Measurements from ENCODE around the gene ORMDL1. TPM values are rescaled to one million over a fixed set of nuclear protein-coding genes. Genes with fewer than 3 reads are reported as not detected.

The ORMDL1 gene
- total and polyA plus RNA-seq, 2 of the 13 experiments (the other 11 are each of a cell fraction or from before 2014, with no cell fraction given), result 67.5 to 160 TPM

DNA sequence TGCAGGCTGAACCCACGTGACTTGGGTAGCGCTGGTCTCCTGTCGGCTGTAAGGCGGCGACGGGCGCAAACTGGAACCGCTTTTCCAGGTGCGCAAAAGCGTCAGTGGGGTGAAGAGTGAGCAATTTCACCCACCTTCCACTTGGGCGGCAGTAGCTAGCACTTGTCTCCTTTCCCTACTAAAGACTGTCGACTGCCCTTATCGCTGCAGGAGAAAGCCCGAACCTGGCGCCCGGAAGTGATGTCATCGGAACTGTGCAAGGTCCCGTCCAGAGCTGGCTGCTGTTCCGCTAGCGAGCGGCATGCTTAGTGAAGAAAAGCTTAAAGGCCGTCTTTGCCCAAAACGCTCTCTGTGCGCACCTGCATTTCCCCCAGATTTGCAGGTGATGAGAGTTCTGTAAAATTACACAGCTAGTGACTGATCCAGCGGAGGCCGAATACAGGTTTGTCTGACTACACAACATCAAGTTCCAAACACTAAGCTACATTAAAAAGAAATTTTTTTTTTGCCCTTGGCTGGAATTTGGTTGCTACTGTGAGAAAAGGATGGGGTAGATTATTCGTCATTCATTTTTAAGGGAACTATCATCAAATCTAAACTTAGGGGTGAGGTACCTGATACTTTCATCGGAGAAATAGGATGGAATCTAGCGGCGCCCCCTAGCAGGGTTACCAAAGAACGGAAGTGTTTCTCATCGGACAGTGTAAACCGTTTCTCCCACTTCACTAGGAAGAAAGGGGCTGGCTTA, 21.4 kb downstream of the ORMDL1 start, which contains the start of gene OSGEPL1 (continued):
- TF ChIP-seq, protein P1, sequence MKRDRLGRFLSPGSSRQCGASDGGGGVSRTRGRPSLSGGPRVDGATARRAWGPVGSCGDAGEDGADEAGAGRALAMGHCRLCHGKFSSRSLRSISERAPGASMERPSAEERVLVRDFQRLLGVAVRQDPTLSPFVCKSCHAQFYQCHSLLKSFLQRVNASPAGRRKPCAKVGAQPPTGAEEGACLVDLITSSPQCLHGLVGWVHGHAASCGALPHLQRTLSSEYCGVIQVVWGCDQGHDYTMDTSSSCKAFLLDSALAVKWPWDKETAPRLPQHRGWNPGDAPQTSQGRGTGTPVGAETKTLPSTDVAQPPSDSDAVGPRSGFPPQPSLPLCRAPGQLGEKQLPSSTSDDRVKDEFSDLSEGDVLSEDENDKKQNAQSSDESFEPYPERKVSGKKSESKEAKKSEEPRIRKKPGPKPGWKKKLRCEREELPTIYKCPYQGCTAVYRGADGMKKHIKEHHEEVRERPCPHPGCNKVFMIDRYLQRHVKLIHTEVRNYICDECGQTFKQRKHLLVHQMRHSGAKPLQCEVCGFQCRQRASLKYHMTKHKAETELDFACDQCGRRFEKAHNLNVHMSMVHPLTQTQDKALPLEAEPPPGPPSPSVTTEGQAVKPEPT (CRISPR knock-in tag; IDR thresholded peaks at IDR 0.05; ENCODE audit: low read depth), result no peak
- TF ChIP-seq, protein P2, sequence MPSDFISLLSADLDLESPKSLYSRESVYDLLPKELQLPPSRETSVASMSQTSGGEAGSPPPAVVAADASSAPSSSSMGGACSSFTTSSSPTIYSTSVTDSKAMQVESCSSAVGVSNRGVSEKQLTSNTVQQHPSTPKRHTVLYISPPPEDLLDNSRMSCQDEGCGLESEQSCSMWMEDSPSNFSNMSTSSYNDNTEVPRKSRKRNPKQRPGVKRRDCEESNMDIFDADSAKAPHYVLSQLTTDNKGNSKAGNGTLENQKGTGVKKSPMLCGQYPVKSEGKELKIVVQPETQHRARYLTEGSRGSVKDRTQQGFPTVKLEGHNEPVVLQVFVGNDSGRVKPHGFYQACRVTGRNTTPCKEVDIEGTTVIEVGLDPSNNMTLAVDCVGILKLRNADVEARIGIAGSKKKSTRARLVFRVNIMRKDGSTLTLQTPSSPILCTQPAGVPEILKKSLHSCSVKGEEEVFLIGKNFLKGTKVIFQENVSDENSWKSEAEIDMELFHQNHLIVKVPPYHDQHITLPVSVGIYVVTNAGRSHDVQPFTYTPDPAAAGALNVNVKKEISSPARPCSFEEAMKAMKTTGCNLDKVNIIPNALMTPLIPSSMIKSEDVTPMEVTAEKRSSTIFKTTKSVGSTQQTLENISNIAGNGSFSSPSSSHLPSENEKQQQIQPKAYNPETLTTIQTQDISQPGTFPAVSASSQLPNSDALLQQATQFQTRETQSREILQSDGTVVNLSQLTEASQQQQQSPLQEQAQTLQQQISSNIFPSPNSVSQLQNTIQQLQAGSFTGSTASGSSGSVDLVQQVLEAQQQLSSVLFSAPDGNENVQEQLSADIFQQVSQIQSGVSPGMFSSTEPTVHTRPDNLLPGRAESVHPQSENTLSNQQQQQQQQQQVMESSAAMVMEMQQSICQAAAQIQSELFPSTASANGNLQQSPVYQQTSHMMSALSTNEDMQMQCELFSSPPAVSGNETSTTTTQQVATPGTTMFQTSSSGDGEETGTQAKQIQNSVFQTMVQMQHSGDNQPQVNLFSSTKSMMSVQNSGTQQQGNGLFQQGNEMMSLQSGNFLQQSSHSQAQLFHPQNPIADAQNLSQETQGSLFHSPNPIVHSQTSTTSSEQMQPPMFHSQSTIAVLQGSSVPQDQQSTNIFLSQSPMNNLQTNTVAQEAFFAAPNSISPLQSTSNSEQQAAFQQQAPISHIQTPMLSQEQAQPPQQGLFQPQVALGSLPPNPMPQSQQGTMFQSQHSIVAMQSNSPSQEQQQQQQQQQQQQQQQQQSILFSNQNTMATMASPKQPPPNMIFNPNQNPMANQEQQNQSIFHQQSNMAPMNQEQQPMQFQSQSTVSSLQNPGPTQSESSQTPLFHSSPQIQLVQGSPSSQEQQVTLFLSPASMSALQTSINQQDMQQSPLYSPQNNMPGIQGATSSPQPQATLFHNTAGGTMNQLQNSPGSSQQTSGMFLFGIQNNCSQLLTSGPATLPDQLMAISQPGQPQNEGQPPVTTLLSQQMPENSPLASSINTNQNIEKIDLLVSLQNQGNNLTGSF (CRISPR knock-in tag; IDR thresholded peaks at IDR 0.05), result no peak
- TF ChIP-seq HOXD1 (CRISPR knock-in tag; IDR thresholded peaks at IDR 0.05), result no peak
- TF ChIP-seq, protein P3, sequence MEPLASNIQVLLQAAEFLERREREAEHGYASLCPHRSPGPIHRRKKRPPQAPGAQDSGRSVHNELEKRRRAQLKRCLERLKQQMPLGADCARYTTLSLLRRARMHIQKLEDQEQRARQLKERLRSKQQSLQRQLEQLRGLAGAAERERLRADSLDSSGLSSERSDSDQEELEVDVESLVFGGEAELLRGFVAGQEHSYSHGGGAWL (CRISPR knock-in tag; IDR thresholded peaks at IDR 0.05), result peak; percentile 70; the same call in 1 of the 2 replicates
- no peak; the same call in 1 of the 2 replicates for TF ChIP-seq ZNF350 (CRISPR knock-in tag; IDR thresholded peaks at IDR 0.05; ENCODE audit: borderline replicate concordance, low read depth)
- TF ChIP-seq, protein P4, sequence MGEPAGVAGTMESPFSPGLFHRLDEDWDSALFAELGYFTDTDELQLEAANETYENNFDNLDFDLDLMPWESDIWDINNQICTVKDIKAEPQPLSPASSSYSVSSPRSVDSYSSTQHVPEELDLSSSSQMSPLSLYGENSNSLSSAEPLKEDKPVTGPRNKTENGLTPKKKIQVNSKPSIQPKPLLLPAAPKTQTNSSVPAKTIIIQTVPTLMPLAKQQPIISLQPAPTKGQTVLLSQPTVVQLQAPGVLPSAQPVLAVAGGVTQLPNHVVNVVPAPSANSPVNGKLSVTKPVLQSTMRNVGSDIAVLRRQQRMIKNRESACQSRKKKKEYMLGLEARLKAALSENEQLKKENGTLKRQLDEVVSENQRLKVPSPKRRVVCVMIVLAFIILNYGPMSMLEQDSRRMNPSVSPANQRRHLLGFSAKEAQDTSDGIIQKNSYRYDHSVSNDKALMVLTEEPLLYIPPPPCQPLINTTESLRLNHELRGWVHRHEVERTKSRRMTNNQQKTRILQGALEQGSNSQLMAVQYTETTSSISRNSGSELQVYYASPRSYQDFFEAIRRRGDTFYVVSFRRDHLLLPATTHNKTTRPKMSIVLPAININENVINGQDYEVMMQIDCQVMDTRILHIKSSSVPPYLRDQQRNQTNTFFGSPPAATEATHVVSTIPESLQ (CRISPR knock-in tag; conservative IDR thresholded peaks at IDR 0.05), result no peak; the same call in 1 of the 2 replicates
- TF ChIP-seq, protein P5, sequence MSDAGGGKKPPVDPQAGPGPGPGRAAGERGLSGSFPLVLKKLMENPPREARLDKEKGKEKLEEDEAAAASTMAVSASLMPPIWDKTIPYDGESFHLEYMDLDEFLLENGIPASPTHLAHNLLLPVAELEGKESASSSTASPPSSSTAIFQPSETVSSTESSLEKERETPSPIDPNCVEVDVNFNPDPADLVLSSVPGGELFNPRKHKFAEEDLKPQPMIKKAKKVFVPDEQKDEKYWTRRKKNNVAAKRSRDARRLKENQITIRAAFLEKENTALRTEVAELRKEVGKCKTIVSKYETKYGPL (CRISPR knock-in tag; IDR thresholded peaks at IDR 0.05), result peak; percentile 28; the same call in 1 of the 2 replicates
- TF ChIP-seq, protein P6, sequence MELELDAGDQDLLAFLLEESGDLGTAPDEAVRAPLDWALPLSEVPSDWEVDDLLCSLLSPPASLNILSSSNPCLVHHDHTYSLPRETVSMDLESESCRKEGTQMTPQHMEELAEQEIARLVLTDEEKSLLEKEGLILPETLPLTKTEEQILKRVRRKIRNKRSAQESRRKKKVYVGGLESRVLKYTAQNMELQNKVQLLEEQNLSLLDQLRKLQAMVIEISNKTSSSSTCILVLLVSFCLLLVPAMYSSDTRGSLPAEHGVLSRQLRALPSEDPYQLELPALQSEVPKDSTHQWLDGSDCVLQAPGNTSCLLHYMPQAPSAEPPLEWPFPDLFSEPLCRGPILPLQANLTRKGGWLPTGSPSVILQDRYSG (CRISPR knock-in tag; IDR thresholded peaks at IDR 0.05), result no peak; the same call in 1 of the 2 replicates
- TF ChIP-seq, protein P7, sequence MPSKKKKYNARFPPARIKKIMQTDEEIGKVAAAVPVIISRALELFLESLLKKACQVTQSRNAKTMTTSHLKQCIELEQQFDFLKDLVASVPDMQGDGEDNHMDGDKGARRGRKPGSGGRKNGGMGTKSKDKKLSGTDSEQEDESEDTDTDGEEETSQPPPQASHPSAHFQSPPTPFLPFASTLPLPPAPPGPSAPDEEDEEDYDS (CRISPR knock-in tag; IDR thresholded peaks at IDR 0.05), result peak; percentile 71
- TF ChIP-seq IRX3 (CRISPR knock-in tag; IDR thresholded peaks at IDR 0.05; ENCODE audit: borderline replicate concordance, low read depth), result no peak
- TF ChIP-seq, protein P8, sequence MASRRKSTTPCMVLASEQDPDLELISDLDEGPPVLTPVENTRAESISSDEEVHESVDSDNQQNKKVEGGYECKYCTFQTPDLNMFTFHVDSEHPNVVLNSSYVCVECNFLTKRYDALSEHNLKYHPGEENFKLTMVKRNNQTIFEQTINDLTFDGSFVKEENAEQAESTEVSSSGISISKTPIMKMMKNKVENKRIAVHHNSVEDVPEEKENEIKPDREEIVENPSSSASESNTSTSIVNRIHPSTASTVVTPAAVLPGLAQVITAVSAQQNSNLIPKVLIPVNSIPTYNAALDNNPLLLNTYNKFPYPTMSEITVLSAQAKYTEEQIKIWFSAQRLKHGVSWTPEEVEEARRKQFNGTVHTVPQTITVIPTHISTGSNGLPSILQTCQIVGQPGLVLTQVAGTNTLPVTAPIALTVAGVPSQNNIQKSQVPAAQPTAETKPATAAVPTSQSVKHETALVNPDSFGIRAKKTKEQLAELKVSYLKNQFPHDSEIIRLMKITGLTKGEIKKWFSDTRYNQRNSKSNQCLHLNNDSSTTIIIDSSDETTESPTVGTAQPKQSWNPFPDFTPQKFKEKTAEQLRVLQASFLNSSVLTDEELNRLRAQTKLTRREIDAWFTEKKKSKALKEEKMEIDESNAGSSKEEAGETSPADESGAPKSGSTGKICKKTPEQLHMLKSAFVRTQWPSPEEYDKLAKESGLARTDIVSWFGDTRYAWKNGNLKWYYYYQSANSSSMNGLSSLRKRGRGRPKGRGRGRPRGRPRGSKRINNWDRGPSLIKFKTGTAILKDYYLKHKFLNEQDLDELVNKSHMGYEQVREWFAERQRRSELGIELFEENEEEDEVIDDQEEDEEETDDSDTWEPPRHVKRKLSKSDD (CRISPR knock-in tag; IDR thresholded peaks at IDR 0.05; ENCODE audit: low read depth), result no peak
- no peak for TF ChIP-seq ZNF777 (CRISPR knock-in tag; IDR thresholded peaks at IDR 0.05)
